SJCRH30 (cell line): Measurements from ENCODE around the gene BMPR2. TPM values are rescaled to one million over a fixed set of nuclear protein-coding genes. Genes with fewer than 3 reads are reported as not detected.
"Not testable (repeated sequence)": the region's sequence is repeated elsewhere in the genome, so short reads cannot be mapped to it uniquely, and the experiment has no call there.

ENCODE experiments used
- DNase-seq, 2 experiments: peaks; one replicate each; pipeline ENCODE4 v3.0.0-alpha.2; 2015 to 2020
- H3K27ac ChIP-seq: fragments of 250-450 bp; sonication (Bioruptor Pico); 2 replicates; pipeline ENCODE4 v1.5.1; 2020; ENCODE audit warnings: mild to moderate bottlenecking, moderate library complexity
- H3K27me3 ChIP-seq: fragments of 250-450 bp; sonication (Bioruptor Pico); 2 replicates; pipeline ENCODE4 v1.5.1; 2020; ENCODE audit warnings: mild to moderate bottlenecking, moderate library complexity
- H3K36me3 ChIP-seq: fragments of 250-450 bp; sonication (Bioruptor Pico); 2 replicates; pipeline ENCODE4 v1.5.1; 2020; ENCODE audit warnings: mild to moderate bottlenecking, moderate library complexity
- H3K4me1 ChIP-seq: fragments of 250-450 bp; sonication (Bioruptor Pico); 2 replicates; pipeline ENCODE4 v1.5.1; 2020; ENCODE audit warnings: mild to moderate bottlenecking, moderate library complexity
- H3K4me3 ChIP-seq: fragments of 250-450 bp; sonication (Bioruptor Pico); 2 replicates; pipeline ENCODE4 v1.5.1; 2020; ENCODE audit warnings: mild to moderate bottlenecking, moderate library complexity
- H3K9me3 ChIP-seq: fragments of 250-450 bp; sonication (Bioruptor Pico); replicated peaks from 2 replicates; pipeline ENCODE4 v1.5.1; 2020; ENCODE audit warnings: mild to moderate bottlenecking, moderate library complexity
- total RNA-seq: library from RNA; depleted of rRNA; stranded (reverse); fragments of >200 nt; shearing (Covaris generic); gene quantifications from 2 replicates; pipeline ENCODE4 v1.2.3, GENCODE V29; 2014

Gene BMPR2
- total RNA-seq, 1 experiment from 2014 or later, result 23.7 TPM

DNA sequence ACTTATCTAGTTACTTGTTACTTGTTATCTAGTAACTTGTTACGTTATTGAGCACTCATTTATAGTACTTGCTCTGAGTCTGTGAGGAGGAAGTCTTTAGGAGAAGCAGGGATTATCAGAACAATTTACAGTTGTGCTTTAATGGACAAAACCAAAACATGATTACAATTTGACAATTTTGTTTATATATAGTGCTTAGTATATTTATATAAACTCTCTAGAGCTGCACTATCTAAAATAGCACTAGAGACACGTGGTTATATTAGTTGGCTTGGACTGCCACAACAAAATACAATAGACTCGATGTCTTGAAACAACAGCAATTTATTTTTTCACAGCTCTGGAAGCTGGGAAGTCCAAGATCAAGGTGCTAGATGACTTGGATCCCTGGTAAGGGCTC lies 78.4 kb downstream of the BMPR2 start:
- H3K36me3 ChIP-seq, result no peaks in the 10 kb centered on the region
- H3K27ac ChIP-seq, result no peak overlapping the region
- H3K4me3 ChIP-seq, result no peak overlapping the region
- no peak for DNase-seq
- no peaks in the 10 kb centered on the region for H3K4me1 ChIP-seq
- no peaks in the 10 kb centered on the region for H3K27me3 ChIP-seq
- H3K9me3 ChIP-seq, result no peaks in the 10 kb centered on the region

GRCh38 chr2:202455114-202455513 lies 79.0 kb downstream of the BMPR2 start:
- H3K27me3 ChIP-seq, result no peaks in the 10 kb centered on the region
- H3K27ac ChIP-seq, result no peak overlapping the region
- no peak for DNase-seq
- 0 out of 2 replicates have a peak, but pooled peaks cover 2% of the 10 kb centered on the region for H3K9me3 ChIP-seq
- H3K4me1 ChIP-seq, result no peaks in the 10 kb centered on the region
- H3K36me3 ChIP-seq, result no peaks in the 10 kb centered on the region
- no peak overlapping the region for H3K4me3 ChIP-seq

- no peak for DNase-seq
These were observed 84.0 kb downstream of the BMPR2 start for GRCh38 chr2:202460119-202460518.

DNA sequence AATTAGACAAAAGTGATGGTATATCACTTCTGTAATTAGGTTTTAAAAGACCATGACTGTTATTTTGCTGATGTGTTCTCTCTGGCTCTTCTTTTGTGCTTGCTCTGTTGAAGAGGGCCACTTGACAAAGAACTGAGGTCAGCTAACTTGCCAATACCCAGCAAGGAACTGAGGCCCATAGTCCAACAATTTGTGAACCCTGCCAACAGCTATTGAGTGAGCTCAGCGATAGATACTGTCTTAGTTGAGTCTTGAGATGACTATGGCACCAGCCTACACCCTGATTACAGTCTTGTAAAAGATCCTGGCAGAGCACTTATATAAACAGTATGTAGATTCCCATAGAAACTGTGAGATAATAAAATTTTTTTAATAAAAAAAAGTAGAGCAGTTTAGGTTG lies 103.0 kb downstream of the BMPR2 start:
- no peak for DNase-seq
- H3K9me3 ChIP-seq, result no peaks in the 10 kb centered on the region; the same call in 1 of the 2 replicates
- H3K36me3 ChIP-seq, result peaks cover 6% of the 10 kb centered on the region
- H3K4me1 ChIP-seq, result no peaks in the 10 kb centered on the region
- H3K4me3 ChIP-seq, result no peak overlapping the region
- H3K27ac ChIP-seq, result no peak overlapping the region
- no peaks in the 10 kb centered on the region for H3K27me3 ChIP-seq

More at GRCh38 chr2:202460119-202460518, 84.0 kb downstream of the BMPR2 start:
- Histone ChIP-seq H3K27ac (no peak overlapping the region), H3K36me3 (no peaks in the 10 kb centered on the region), H3K9me3 (0 out of 2 replicates have a peak, but pooled peaks cover 3% of the 10 kb centered on the region), H3K4me3 (no peak overlapping the region), H3K4me1 (no peaks in the 10 kb centered on the region), H3K27me3 (no peaks in the 10 kb centered on the region)

- no peaks in the 10 kb centered on the region for H3K4me1 ChIP-seq
- H3K9me3 ChIP-seq, result no peaks in the 10 kb centered on the region; the same call in 1 of the 2 replicates
- no peak overlapping the region for H3K4me3 ChIP-seq
- no peak overlapping the region for H3K27ac ChIP-seq
- no peak for DNase-seq
- H3K27me3 ChIP-seq, result no peaks in the 10 kb centered on the region
- peaks cover 6% of the 10 kb centered on the region for H3K36me3 ChIP-seq
These were observed 103.5 kb downstream of the BMPR2 start for GRCh38 chr2:202479610-202480009.

DNA sequence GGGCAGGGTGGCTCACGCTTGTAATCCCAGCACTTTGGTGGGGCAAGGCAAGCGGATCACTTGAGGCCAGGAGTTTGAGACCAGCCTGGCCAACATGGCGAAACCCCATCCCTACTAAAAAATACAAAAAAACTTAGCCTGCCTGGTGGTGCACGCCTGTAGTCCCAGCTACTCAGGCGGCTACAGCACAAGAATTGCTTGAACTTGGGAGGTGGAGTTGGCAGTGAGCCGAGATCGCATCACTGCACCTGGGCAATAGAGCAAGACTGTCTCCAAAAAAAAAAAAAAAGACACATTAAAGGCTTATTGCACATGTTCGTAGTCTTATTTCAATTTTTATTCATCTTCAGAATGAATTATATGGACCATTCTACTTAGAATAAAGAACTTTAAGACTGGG lies 110.2 kb downstream of the BMPR2 start:
- Histone ChIP-seq H3K9me3 (no peaks in the 10 kb centered on the region; the same call in 1 of the 2 replicates), H3K27me3 (no peaks in the 10 kb centered on the region), H3K36me3 (peaks cover 10% of the 10 kb centered on the region), H3K4me3 (no peak overlapping the region), H3K27ac (no peak overlapping the region), H3K4me1 (no peaks in the 10 kb centered on the region)
- no peak for DNase-seq

GRCh38 chr2:202488671-202489070 lies 112.5 kb downstream of the BMPR2 start:
- no peak overlapping the region for H3K27ac ChIP-seq
- no peak overlapping the region for H3K4me3 ChIP-seq
- no peaks in the 10 kb centered on the region for H3K27me3 ChIP-seq
- DNase-seq, result no peak
- H3K9me3 ChIP-seq, result no peaks in the 10 kb centered on the region; the same call in 1 of the 2 replicates
- peaks cover 6% of the 10 kb centered on the region; the same call in 1 of the 2 replicates for H3K36me3 ChIP-seq
- H3K4me1 ChIP-seq, result peaks cover 2% of the 10 kb centered on the region; the same call in 1 of the 2 replicates

DNA sequence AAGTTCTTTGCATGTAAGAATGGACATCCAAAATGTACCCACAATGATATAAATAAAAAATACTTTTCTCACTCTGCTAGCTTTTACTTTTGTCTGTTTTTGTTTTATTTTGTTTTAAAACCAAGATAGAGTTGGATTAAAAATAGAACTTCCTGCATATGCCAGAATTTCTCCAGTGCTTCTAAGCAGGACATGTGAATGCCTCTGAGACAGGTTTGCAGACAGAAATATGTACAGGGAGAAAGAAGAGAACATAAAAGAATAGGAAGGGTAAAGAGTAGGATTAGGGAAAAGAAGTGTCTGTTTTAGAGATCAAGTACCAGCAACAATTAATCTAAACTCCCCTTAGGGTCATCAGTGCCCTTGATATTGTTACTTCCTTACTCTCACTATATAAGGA lies 114.4 kb downstream of the BMPR2 start:
- H3K36me3 ChIP-seq, result peaks cover 5% of the 10 kb centered on the region; the same call in 1 of the 2 replicates
- H3K9me3 ChIP-seq, result no peaks in the 10 kb centered on the region
- DNase-seq, result no peak
- H3K27ac ChIP-seq, result no peak overlapping the region
- peaks cover 8% of the 10 kb centered on the region for H3K4me1 ChIP-seq
- H3K27me3 ChIP-seq, result no peaks in the 10 kb centered on the region
- no peak overlapping the region for H3K4me3 ChIP-seq

DNA sequence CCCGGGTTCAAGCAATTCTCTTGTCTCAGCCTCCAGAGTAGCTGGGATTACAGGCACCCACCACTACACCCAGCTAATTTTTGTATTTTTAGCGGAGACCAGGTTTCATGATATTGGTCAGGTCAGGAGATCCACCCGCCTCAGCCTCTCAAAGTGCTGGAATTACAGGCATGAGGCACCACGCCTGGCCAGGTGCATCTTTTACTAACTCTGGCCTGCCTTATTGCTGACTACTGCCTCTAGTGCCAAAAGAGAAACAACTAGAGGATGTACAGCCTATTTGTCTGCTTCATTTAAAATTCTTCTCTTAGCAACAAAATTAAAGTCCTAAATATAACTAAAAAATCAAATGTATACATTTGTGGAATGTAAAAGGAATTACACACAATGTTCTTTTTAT lies 115.4 kb downstream of the BMPR2 start:
- no peak for DNase-seq
- H3K4me1 ChIP-seq, result peaks cover 8% of the 10 kb centered on the region
- no peaks in the 10 kb centered on the region for H3K27me3 ChIP-seq
- H3K9me3 ChIP-seq, result no peaks in the 10 kb centered on the region
- H3K27ac ChIP-seq, result no peak overlapping the region
- H3K4me3 ChIP-seq, result no peak overlapping the region
- peaks cover 2% of the 10 kb centered on the region; the same call in 1 of the 2 replicates for H3K36me3 ChIP-seq

DNA sequence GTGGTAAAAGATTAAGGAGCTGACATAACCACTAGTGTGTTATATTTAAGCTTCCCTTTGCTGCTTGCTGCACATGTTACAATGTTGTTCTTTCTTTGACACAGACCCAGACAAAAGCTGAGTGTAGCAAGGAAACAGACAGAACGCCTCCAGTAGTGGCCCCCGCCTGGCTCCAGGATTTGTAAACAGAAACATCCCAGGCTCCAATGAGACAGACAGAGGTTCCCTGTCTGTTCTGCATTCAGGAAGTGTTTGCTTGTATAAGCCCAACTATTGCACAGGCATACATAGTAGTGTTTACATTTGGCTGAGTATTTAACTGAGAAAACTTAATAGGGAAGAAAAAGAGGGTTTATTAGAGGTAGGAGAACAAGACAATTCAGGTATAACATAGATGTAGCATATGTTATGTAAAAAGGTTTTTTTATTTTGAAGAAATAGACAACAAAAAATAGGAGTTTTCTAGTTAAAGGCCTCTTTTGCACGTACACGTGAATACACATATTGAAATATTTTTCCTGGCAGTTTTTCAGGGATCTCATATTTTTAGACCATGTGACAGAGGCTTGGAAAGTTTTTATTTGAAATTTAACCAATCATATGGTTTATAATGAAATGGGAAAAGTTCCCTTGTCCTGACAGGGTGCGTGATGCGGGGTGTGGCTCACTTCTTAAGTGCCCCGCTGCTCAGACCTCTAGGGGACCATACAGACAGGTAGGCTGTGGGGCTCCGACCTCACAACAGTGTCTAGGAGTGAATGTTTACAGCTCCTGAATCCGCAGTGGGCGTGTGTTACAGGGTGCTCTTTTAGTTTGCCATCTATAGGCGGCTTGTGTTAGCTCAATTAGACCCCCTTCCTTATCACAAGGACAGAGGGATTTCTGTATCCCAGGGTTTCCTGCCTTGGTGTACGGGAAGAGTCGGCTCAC lies 118.4 kb downstream of the BMPR2 start:
- Histone ChIP-seq H3K36me3 (peaks cover 2% of the 10 kb centered on the region; the same call in 1 of the 2 replicates), H3K27ac (no peak overlapping the region), H3K4me1 (peaks cover 8% of the 10 kb centered on the region), H3K27me3 (no peaks in the 10 kb centered on the region), H3K9me3 (no peaks in the 10 kb centered on the region), H3K4me3 (no peak overlapping the region)
- DNase-seq, result peak; percentile 64 to 81

DNA sequence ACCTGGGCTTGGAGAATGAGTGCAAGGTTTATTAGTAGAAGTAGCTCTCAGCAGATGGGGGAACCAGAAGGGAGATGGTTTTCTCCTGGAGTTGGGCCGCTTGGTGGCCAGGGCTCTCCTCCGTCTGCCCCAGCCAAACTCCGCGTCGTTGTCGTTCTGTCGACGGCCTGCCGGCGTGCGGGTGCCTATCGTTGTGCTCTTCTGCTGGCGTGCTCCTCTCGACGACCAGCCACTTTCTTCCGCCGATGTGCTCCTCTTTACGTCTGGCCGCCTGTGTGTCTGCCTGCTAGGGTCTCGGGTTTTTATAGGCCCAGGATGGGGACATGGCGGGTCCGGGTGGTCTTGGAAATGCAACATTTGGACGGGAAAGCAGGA lies 119.1 kb downstream of the BMPR2 start:
- DNase-seq, result no peak
- Histone ChIP-seq H3K27me3 (no peaks in the 10 kb centered on the region), H3K27ac (no peak overlapping the region), H3K9me3 (no peaks in the 10 kb centered on the region), H3K4me1 (peaks cover 8% of the 10 kb centered on the region), H3K36me3 (peaks cover 2% of the 10 kb centered on the region; the same call in 1 of the 2 replicates), H3K4me3 (no peak overlapping the region)

- H3K9me3 ChIP-seq, DNase-seq, H3K27me3 ChIP-seq, H3K4me1 ChIP-seq, H3K27ac ChIP-seq, H3K36me3 ChIP-seq, H3K4me3 ChIP-seq: not testable (repeated sequence)
These were observed 120.8 kb downstream of the BMPR2 start for GRCh38 chr2:202496835-202497472.

DNA sequence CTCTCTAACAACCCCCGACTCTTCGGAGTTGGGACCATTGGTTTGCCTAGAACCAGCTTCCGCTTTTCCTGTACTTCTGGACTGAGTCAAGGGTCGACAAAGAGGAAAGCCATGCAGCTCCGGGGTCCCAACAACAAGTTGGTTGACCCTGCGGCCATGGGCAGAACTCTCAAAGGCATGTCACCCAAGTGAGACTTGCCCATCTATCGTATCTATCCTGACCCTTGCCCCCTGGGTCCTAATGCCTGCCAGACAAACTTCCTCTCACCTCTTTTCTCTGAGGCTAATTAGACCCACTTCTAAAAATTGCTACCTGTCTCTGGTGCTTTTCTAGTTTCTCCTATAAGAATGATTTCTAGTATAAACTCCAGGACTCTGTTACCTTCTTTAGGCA lies 121.3 kb downstream of the BMPR2 start:
- not testable (repeated sequence) for H3K9me3 ChIP-seq, DNase-seq, H3K4me1 ChIP-seq, H3K4me3 ChIP-seq, H3K27ac ChIP-seq, H3K36me3 ChIP-seq, H3K27me3 ChIP-seq

DNA sequence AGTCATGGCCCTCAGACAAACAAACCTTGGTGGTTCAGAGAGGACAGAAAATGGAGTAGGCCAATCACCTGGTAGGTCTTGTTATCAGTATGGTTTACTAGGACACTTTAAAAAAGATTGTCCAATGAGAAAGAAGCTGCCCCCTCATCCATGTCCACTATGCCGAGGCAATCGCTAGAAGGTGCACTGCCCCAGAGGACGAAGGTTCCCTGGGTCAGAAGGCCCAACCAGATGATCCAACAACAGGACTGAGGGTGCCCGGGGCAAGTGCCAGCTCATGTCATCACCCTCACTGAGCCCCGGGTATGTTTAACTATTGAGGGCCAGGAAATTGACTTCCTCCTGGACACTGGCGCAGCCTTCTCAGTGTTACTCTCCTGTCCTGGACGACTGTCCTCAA lies 123.7 kb downstream of the BMPR2 start:
- DNase-seq, H3K27me3 ChIP-seq, H3K4me3 ChIP-seq, H3K36me3 ChIP-seq, H3K27ac ChIP-seq, H3K4me1 ChIP-seq, H3K9me3 ChIP-seq: not testable (repeated sequence)

- DNase-seq, H3K9me3 ChIP-seq, H3K4me1 ChIP-seq, H3K27ac ChIP-seq, H3K4me3 ChIP-seq, H3K27me3 ChIP-seq, H3K36me3 ChIP-seq: not testable (repeated sequence)
These were observed 127.1 kb downstream of the BMPR2 start for GRCh38 chr2:202503276-202503675.
